ENCODE results near the gene MYNN.
"Not testable (repeated sequence)": the region's sequence is repeated elsewhere in the genome, so short reads cannot be mapped to it uniquely, and the experiment has no call there.

The MYNN gene

DNA sequence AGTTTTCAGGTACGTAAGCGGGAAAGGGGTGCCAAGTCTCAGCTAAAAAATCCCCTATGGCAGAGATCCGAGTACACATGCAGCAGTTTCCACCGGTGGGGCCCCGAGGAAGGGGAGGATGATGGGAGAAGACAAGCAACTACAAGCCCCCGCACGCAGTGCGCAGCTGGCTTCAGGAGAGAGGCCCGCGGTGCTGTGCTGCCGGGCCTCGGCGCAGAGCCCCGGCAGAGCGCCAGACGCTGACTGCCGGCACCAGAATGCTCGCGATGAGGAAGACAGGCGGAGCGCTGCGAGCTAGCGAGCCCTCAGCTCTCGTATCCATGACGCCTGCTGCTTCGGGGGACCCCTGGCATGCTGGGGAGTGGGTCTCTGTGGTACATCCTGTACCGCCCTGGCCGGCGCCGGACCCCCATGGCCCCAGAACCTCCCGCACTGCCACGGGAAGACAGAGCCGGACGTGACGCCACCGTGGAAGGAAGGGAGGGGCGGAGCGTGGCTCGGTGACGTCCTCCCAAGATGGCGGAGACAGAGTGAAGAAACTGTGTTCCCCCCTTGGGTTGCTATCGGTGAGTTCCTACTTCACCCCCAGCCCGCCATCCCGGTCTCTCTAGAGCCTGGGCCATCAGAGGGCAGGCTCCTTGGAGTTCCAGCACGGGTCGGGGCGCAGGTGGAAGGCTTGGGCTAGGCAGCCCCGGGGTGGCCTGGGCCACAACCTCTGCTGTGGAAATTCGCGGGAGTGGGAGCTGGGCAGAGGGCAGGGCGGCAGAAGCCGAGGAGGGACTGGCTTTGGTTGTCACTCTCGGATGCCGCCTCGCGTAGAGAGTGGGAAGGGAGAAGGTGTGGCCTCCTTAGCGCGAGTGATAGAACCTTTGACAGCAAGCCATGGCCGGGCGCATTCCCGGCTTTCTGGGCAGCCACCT, at the start of gene MYNN:
MYNN (plus strand) TSS at position 500 of the 920 bp plus-strand sequence. CDS start 900 bp downstream, outside the sequence.
- peak; percentile 88 for DNase-seq (ENCODE audit: low read depth)

DNA sequence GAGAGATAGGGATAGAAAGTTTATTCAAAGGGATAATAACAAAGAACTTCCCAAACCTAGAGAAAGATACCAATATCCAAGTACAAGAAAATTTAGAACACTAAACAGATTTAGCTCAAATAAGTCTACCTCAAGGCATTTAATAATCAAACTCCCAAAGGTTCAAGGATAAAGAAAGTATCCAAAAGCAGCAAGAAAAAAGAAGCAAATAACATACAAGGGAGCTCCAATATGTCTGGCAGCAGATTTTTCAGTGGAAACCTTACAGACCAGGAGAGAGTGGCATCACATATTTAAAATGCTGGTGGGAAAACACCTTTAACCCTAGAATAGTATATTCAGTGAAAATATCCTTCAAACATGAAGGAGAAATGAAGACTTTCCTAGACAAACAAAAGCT, 41.3 kb upstream of the MYNN start:
- not testable (repeated sequence) for DNase-seq (ENCODE audit: low read depth)

DNA sequence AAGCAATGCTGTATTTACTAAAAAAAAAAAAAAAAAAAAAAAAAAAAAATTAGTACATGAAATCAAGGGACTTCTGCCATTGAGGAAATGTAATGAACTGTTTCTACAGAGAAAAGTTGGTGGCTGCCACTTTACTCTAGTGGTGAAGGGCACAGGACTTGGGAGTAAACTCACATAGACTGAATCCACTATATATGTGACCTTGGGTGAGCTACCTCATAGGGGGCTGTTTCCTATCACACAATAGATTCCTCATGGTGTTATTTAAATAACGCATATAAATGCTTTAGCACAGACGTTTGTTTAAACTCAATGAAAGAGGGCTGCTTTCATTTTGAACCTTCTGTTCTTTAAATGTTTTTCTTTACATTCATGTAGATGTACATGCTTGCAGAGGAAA, 34.1 kb upstream of the MYNN start:
- no peak for DNase-seq (ENCODE audit: low read depth)

DNA sequence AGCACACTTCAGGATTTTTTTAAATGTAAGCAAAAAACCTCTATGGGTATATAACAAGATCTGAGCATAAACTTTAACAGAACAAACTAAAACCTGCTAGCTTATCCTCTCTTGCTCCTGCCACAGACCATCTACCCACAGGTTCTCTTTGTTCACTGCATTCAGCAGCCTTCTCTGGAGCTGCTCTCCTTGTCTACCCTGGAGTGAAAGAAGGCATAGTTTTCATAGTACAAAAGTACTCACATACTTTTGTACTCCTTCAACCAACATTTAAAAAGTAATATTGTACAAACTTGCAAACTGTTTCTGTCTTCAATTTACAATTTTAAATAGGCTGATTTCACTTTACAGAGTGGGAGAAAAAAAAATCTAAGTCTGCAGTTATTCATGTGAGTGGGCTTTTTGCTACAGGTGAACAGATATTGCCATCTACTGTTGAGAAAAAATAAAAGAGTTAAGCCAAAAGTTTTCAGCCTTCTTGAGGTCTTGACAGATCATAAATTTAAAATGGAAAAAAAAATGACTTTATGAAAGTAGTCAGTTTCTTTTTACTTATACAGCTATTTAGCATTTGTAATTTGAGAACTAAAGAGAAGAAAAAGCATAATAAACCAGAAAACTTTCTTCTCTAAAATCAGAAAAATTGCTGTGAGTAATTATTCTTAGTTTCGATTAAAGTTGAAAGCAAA, 28.7 kb upstream of the MYNN start:
- no peak for DNase-seq (ENCODE audit: low read depth)

DNA sequence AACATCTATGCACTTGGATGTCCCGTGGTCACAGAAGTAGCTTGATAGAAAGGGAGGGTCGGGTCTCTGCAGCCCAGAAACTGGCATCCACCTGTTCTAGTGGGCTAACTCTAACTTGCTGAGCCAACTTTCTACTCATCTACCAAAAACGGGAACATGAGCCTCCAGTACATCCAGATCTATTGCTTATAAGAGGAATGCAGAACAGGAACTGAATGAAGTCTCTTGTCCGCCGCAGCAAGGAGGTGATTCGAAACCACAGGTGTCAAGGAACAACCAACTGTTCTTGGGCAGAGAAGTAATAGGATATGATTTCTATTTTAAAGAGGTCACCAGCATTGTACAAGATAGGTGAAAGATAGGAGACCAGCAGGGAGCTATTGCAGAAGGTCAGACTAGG, 26.3 kb upstream of the MYNN start:
- no peak for DNase-seq (ENCODE audit: low read depth)

DNA sequence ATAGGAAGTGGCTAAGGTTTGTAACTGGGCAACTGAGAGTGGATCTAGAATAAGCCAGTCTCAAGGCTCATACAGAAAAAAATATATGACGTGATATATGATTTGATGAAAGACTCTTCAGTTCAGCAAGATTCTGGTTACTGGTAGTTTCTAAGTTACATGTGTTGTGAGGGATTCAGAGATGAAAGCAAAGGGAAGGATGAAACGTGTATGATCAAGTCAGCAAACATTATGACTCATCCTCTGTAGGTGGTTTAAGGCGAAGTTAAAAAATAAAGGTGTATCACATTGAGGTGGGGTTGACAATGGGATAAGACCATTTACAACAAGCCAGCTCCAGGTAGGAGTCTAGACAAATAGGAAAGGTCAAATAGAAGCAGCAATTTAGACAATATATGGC, 24.5 kb upstream of the MYNN start:
- DNase-seq (ENCODE audit: low read depth): no peak

DNA sequence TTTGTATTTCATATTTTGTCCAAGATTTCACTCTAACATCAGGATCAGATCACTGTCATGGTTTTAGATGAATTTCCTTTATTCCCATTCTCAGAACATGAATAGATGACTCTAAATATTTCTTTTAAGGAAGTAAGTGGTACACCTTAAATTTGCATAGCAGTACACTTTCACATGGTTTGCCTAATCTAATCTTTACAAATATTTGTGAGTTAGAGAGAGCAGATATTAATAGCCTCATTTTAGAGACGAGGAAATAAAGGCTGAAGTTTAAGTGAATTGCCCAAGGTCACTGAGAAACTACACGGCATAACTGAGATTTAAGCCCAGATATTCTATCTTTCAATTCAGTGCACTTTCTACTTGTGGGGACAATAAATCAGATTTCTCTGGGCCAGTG, 22.5 kb upstream of the MYNN start:
- no peak for DNase-seq (ENCODE audit: low read depth)

DNA sequence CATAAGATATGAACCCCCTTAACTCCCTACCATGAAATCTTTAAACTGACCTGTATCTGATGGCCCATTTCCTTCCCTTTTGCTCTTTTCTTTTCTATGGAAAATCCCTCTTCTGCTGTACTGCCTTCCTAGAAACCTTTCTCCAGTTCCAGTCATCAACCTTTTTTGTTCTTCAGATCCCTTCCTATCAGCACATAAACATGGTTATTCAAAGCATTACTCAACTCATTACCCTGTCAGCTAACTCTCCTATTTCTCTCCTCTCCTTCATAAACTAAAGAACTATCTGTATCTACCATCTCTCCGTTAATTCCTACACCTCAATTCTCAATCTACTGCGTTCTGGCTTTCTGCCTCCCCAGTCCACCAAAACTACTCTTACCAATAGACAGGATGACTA, 21.3 kb upstream of the MYNN start:
- no peak for DNase-seq (ENCODE audit: low read depth)

DNA sequence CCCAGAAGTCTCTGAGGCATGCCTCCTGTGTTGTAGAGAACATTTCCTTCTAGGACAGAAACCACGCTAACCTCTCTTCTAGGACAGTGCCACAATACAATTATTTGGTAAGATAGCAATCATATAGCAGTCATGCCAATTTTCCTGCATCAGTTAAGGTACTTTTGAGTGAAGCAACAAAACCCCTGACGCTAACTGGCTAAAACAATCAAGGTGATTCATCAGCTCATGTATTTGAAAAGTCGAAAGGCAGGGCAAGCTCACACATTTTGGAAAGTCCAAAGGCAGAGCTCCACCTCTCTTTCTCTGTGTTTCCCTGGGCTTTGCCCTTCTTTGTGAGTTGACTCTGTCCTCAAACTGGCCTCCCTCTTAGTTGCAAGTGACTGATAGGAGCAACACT, 18.5 kb upstream of the MYNN start:
- DNase-seq (ENCODE audit: low read depth): no peak

DNA sequence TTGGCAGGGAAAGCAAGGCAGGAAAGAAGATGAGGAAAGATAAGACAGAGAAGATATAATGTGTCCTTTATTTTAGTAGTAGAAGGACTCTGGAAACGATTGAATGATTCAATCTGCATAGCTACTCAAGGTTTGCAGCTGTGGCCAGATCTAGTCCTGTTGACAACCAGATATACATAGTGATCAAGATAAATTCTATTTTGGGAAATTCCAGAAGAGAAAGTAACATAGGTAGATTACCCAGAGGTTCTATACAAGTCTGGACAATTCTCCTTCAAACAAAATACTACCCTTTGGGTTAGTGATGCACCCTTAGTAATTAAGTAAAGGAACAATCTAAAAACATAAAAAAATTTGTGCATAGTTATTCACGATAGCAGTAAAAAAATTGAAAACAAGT, 17.7 kb upstream of the MYNN start:
- no peak for DNase-seq (ENCODE audit: low read depth)

DNA sequence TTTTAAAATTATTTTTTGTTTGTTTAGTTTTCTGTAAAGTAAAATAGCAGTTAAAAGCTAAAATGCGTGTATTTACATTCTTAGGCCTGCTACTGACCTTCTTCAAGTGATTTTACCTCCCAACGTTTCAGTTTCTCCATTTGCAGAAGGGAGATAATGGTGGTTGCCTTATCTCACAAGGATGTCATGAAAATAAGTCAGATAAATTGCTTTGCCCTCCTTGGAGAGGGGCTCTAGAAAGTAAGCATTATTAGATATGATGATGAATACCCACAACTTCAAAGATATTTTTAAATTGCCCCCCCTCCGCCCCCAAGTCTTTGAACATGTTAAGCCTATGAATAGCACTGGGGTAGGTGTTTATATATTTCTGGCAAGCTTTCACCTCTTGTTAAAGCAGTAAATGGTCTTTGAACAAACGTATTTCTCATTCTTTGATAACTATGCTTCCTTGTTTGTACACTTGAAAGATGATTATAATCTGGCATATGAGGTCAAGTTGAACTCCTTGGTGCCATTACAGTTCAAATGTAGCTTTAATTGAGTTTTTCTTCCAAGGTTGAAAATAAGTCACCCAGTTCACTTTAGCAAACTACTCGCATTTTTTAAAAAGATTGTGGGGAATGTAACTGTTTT, 14.7 kb upstream of the MYNN start:
- DNase-seq (ENCODE audit: low read depth): no peak

DNA sequence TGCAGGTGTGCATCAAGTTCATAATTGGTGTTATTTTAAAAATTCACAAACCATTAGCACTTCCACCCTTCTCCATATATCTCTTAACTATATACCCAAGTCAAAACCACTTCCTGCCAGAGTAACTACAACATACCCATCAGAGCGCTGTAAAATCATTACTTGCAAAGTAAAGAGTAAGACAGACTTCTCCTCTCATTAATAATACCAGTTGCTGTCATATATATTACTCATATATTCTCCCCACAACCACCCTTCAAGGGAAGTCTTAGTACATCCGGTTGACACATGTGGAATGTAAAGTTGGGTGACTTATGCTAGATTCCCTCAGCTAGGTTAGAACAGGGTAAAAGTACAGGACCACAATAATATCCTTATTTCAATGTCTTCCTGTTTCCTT, 13.9 kb upstream of the MYNN start:
- no peak for DNase-seq (ENCODE audit: low read depth)

DNA sequence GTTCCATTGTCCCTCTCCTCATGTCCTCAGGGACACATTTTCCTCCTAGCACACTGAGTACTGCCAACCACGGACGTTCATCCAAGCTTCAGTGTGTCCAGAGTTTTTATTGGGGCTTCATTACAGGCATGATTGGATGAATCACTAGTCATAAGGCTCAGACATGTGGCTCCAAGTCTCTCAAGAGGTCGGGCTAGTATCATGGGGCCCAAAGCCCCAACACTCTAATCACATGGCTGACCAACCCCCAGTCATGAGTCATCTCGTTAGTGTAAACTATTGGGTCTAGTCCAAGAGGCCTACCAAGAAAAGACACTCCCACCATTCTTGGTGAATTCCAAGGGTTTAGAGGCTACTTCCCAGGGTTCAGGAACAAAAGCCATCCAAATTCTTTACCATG, 12.7 kb upstream of the MYNN start:
- no peak for DNase-seq (ENCODE audit: low read depth)

DNA sequence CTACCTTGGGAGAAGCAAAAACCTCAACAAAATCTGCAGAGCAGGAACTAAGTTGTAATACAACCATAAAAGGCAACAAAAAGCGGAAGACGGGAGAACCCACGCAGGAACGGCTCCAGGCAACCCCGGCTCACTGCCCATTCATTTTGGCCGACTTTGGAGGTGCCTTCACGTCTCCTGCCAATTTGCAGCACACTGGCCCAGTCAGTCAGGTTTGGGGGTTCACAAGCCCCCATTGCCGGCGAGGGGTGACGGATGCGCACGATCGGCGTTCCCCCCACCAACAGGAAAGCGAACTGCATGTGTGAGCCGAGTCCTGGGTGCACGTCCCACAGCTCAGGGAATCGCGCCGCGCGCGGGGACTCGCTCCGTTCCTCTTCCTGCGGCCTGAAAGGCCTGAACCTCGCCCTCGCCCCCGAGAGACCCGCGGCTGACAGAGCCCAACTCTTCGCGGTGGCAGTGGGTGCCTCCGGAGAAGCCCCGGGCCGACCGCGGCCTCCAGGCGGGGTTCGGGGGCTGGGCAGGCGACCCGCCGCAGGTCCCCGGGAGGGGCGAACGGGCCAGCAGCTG, 8.8 kb upstream of the MYNN start:
- peak; percentile 32 for DNase-seq (ENCODE audit: low read depth)

DNA sequence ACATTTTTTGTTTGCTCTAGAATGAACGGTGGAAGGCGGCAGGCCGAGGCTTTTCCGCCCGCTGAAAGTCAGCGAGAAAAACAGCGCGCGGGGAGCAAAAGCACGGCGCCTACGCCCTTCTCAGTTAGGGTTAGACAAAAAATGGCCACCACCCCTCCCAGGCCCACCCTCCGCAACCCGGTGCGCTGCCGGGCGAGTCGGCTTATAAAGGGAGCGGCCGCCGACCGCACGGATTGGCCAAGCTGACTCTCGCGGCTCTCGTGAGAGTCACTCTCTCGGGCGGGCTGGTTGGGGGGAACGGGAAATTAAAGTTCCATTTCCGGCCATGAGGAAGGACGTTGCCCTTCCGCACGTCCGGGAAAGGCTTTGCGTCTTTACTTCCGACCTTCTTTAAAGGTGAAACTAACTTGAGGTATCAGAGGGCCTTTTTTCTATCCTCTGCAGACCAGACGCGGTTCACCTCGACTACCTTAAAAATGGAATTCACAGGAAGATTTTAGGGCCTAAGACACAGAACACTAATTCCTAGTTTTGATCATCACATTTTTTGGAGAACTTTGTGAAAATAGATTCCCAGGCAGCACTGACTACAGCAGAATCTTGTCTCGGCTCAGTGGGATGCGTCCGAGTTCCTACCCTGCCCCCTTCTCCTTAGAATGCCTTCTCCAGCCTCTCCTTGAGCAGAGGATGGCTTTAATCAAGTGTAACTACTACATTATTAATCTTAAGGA, 8.1 kb upstream of the MYNN start, which contains the start of gene TERC:
TERC (minus strand) TSS at position 179 of the 731 bp plus-strand sequence.
- peak; percentile 86 for DNase-seq (ENCODE audit: low read depth)

DNA sequence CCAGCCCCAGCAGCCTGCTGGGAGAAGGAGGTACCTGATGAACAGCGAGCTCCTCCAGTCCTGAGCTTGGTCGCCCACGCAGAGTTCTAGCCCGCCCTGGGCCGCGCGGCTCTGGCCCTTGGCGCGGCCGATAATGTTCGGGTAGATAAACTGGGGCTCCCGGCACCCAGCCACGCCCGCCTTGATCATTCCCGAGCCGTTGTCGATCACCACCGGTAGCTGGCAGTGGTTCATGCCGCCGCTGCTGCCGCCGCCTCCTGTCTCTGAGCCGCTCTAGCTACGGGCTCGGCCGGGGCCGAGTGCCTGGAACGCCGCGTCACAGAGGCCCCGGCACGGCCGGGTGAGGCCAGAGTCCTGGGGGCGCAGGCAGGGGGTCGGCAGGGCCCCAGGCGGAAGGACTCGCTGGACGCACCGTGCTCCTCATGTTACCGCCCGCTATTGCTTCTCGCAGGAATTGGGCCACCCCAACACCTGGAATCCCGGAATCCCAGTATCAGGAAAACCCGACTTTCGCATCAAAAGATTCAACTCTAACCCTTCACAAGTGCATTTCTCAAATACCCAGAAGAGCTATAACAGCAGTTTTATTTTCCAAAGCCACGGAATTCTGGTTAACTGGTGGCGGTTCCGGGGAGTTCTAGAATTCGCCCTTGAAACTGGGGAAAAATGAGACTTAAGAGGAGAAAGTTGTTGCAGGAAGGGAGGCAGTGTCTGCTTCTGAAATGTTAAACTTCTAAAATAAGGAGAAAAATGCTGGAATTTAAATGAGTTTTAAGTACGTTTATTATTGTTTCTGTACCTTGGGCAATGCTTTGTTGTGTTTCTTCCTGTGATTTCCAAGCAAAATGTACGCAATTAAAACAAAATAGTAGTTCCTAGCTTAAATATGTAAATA, 3.7 kb upstream of the MYNN start, which contains the start of gene ACTRT3:
ACTRT3 (minus strand) TSS at position 275 of the 895 bp plus-strand sequence; CDS start at position 234, 41 bp downstream.
- DNase-seq (ENCODE audit: low read depth): peak; percentile 51

DNA sequence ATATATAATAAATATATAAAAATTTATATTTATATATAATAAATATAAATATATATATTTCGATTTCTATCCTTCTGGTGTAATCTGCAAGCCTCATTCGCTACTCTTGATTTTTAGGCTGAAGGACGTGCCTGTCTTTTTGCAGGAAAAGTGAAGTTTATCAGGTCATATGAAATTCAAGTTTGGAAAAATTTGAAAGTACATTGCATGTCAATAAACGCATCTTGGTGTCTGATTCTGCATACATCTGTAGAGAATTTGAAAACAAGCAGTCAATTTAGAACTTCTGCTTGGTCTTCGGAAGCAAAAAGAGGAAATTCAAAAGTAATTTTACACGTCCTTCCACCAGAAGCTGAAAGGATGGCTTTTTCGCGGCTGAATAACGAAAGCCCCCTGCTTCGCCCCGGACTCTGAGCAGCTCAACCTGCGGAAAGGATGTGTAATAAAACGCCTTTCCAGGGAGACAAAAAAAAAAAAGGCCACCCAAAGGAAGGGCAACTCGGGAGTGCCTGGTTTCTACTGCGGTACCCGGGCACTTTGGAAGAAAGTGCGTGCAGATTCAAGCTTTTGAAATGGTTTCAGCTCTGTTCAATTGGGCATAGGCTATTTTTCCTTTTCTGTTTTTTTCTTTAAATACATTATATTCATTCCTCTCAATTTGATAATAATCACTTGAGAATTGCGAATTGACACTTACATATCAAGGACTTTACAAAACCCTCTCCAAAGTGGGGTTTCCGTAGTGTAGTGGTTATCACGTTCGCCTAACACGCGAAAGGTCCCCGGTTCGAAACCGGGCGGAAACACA, 1.5 kb upstream of the MYNN start:
- no peak for DNase-seq (ENCODE audit: low read depth)

DNA sequence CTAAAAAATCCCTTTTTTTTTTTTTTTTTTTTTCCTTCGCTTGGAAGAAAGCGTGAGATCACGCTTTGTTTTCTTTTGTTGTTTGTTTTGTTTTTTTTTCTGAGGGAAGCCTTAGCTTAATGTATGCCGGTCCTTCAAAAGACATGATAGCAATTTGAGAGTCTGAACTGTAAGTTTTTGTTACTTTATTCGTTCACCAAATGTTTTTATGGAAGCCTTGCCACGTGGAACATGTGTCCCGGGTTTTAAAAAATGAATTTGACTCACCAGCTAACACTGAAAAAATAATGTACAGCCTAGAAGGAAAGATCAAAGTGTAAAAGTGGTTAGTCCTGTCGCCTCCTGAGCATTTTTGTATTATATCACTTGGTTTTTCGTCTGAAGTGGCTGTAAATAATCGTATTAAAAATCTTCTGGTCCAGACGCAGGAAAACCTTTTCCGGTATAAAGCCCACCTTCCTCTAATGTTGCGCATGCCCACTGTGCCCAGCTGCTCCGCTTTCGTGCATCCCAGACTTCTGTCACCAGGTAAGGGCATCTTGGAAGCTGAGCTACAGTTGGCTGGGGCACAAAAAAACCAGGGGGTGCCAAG, 795 bp upstream of the MYNN start:
- no peak for DNase-seq (ENCODE audit: low read depth)

DNA sequence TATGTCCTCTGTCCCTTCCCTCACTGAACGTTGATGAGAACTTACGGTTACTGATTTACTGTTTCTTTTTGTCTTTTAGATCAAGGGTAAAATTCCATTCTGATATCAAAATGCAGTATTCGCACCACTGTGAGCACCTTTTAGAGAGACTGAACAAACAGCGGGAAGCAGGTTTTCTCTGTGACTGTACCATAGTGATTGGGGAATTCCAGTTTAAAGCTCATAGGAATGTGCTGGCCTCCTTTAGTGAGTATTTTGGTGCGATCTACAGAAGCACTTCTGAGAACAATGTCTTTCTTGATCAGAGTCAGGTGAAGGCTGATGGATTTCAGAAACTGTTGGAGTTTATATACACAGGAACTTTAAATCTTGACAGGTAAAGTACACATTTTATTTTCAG, 990 bp downstream of the MYNN start:
- no peak for DNase-seq (ENCODE audit: low read depth)
